C4-2B (cell line): ENCODE results near the gene MCF2L2.

Experiments used
- CTCF ChIP-seq: fragments of 450-650 bp; conservative IDR thresholded peaks from 2 replicates; pipeline ENCODE4 v1.5.1; 2017; ENCODE audit warnings: mild to moderate bottlenecking
- ZFX ChIP-seq: fragments of 450-650 bp; IDR thresholded peaks from 2 replicates; pipeline ENCODE4 v1.6.1; 2017

DNA sequence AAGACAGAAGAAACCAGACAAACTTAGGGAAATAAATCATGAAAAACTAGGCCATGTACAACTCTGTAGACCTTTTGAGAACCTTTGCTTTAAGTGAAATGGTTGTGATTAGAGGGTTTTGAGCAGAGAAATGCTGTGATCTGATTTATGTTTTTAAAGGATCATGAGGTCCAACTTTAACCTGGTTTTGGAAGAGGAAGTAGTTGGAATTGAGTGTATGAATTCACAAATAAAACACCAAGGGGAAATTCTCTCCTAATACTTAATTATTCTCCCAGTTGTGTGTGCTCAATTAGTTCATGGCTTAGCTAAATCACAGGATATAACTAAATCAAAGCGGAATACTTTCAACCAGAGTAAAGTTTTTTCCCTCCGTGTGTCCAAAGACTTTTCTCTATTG is 45.5 kb upstream of the MCF2L2 start:
- no peak for TF ChIP-seq CTCF
- no peak for TF ChIP-seq ZFX
